Panc1 (cell line): ENCODE data around the gene DHRS7C.

Source experiments
- POLR2AphosphoS5 ChIP-seq: IDR thresholded peaks from 2 replicates; pipeline ENCODE4 v1.6.1; 2012; ENCODE audit warnings: mild to moderate bottlenecking, low read depth, low read length, moderate library complexity
- SIN3A ChIP-seq: IDR thresholded peaks from 2 replicates; pipeline ENCODE4 v1.6.1; 2012; ENCODE audit warnings: low read depth, mild to moderate bottlenecking, low read length, moderate library complexity, borderline replicate concordance; ENCODE audit not compliant: insufficient read depth
- TCF7L2 ChIP-seq: IDR thresholded peaks from 2 replicates; pipeline ENCODE4 v1.6.1; 2011; ENCODE audit warnings: mild to moderate bottlenecking, low read depth, low read length, inconsistent platforms
- TF ChIP-seq, protein P1 (sequence below): fragments of 450-650 bp; IDR thresholded peaks from 2 replicates; pipeline ENCODE4 v1.5.1; 2017; ENCODE audit warnings: mild to moderate bottlenecking
- TF ChIP-seq, protein P2 (sequence below), 2 experiments: IDR thresholded peaks; 2 replicates each; pipeline ENCODE4 v1.6.1; 2011 to 2012; ENCODE audit warnings: low read depth in 2 of 2, control low read depth in 1 of 2, low read length in 1 of 2, mild to moderate bottlenecking in 1 of 2, moderate library complexity in 1 of 2; ENCODE audit not compliant: insufficient read depth in 1 of 2

DNA sequence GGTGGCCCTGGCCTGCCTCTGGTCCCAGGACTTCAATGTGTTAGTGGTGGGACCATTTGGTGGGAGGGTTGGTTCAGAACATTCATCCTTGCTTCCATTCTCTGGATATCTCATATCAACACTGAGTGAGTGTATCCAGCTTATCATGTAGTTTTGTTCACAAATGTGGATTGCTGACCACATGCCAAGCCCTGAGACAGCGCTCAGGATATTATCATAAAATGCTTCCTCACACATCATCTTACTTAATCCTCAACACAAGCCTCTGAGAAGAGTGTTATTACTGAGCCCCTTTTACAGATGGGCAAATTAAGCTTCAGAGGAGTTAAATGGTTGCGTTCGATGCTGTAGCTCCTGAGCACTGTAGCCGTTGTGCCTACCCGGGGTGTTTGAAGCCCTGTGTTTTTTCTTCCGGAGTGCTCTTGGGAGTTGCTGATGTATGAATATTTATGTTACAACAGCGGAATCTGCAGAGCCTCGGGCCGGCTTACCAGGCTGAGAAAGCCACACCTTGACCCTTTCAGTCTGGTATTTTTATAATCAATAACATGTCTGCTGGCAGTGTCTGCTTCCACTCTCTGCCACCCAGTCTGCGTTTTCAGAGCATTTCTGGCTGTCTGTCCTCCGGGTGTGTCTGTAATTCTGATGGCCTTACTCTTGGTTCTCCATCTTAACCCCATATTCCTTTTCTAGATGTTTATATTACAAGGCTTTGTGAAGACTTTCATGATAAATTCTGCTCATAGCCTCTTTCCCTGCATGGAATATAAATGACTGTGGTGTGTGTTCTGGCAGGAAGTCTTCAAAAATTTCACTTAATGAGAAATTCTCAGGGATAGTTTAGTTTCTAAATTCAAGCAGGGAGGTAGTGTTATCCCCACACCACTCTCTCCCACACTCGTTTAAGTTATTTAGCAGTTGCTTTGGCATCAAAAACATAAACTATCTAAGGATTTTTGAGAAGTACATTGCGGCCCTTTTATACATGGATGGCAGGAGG lies 37.2 kb upstream of the DHRS7C start:
- TF ChIP-seq, protein P1, sequence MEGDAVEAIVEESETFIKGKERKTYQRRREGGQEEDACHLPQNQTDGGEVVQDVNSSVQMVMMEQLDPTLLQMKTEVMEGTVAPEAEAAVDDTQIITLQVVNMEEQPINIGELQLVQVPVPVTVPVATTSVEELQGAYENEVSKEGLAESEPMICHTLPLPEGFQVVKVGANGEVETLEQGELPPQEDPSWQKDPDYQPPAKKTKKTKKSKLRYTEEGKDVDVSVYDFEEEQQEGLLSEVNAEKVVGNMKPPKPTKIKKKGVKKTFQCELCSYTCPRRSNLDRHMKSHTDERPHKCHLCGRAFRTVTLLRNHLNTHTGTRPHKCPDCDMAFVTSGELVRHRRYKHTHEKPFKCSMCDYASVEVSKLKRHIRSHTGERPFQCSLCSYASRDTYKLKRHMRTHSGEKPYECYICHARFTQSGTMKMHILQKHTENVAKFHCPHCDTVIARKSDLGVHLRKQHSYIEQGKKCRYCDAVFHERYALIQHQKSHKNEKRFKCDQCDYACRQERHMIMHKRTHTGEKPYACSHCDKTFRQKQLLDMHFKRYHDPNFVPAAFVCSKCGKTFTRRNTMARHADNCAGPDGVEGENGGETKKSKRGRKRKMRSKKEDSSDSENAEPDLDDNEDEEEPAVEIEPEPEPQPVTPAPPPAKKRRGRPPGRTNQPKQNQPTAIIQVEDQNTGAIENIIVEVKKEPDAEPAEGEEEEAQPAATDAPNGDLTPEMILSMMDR: no peak
- TF ChIP-seq, protein P2, sequence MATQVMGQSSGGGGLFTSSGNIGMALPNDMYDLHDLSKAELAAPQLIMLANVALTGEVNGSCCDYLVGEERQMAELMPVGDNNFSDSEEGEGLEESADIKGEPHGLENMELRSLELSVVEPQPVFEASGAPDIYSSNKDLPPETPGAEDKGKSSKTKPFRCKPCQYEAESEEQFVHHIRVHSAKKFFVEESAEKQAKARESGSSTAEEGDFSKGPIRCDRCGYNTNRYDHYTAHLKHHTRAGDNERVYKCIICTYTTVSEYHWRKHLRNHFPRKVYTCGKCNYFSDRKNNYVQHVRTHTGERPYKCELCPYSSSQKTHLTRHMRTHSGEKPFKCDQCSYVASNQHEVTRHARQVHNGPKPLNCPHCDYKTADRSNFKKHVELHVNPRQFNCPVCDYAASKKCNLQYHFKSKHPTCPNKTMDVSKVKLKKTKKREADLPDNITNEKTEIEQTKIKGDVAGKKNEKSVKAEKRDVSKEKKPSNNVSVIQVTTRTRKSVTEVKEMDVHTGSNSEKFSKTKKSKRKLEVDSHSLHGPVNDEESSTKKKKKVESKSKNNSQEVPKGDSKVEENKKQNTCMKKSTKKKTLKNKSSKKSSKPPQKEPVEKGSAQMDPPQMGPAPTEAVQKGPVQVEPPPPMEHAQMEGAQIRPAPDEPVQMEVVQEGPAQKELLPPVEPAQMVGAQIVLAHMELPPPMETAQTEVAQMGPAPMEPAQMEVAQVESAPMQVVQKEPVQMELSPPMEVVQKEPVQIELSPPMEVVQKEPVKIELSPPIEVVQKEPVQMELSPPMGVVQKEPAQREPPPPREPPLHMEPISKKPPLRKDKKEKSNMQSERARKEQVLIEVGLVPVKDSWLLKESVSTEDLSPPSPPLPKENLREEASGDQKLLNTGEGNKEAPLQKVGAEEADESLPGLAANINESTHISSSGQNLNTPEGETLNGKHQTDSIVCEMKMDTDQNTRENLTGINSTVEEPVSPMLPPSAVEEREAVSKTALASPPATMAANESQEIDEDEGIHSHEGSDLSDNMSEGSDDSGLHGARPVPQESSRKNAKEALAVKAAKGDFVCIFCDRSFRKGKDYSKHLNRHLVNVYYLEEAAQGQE (IDR thresholded peaks at IDR 0.05; ENCODE audit: insufficient read depth in 1 of 2, low read depth in 2 of 2, low read length in 1 of 2): no peak
- TF ChIP-seq POLR2AphosphoS5 (no peak), TCF7L2 (no peak), SIN3A (no peak)
